OCI-LY3 (cell line): ENCODE measurements around the gene NT5DC1.

Source experiments
- CTCF ChIP-seq: fragments of 200-600, 300-600 bp; sonication (generic); IDR thresholded peaks from 2 replicates; pipeline ENCODE4 v1.5.1; 2014; ENCODE audit warnings: antibody characterized with exemption, low read length, low read depth
- EZH2phosphoT487 ChIP-seq: fragments of 200-600 bp; shearing (Covaris generic); IDR thresholded peaks from 2 replicates; pipeline ENCODE4 v1.6.1; 2018; ENCODE audit warnings: antibody characterized with exemption, mixed run types, low read depth

DNA sequence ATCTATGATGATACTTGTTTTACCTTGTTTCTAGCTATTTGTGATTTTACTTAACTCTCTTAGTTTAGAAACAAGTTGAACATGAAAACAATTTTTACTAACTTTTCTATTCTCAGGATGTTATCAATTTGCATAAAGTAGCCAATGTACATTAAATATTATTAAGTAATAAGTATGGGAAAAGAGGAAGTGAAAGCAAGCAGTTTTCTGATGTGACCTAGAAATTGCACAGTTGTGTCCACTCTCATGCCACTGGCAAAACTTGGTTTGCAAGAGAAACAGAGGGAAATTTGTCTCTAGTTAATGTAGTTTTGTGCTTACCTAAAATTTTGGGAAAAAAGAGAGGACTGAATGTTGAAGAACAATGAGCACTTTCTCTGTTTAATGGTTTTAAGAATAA, 198.3 kb downstream of the NT5DC1 start:
- TF ChIP-seq EZH2phosphoT487 = no peak
- TF ChIP-seq CTCF = no peak
